Common myeloid progenitor, CD34-positive (primary cell): Measurements from ENCODE around the gene CCDC116.

Experiments
- CTCF ChIA-PET: fragments of 350-600 bp; sonication (Branson Sonifier 250); formaldehyde crosslinking; loops from one replicate; lab custom pipeline; 2021; ENCODE audit warnings: antibody characterized with exemption; lab: Charles Lee
- POLR2A ChIA-PET: fragments of 350-600 bp; sonication (Branson Sonifier 250); formaldehyde crosslinking; loops from one replicate; lab custom pipeline; 2021; ENCODE audit warnings: antibody characterized with exemption; lab: Charles Lee
- DNase-seq, 3 donors: peaks; one replicate each; pipeline versions ENCODE4 v3.0.0 to v3.0.0-alpha.2; 2013
- H3K27ac ChIP-seq, 2 experiments: 1 replicate in 1 of 2; 2 replicates in 1 of 2; pipeline ENCODE4 v1.7.0; 2013; ENCODE audit warnings: inconsistent platforms in 2 of 2, low read length in 2 of 2, mild to moderate bottlenecking in 2 of 2, low read depth in 1 of 2, moderate library complexity in 1 of 2; ENCODE audit not compliant: severe bottlenecking in 2 of 2, insufficient read depth in 1 of 2, poor library complexity in 1 of 2
- H3K27me3 ChIP-seq, 5 experiments: replicated peaks in 2 of 5; 1 replicate in 3 of 5; 2 replicates in 2 of 5; pipeline versions ENCODE4 v1.6.1 to v1.7.0; 2013; ENCODE audit warnings: low read length in 4 of 5, mild to moderate bottlenecking in 2 of 5, moderate library complexity in 2 of 5, inconsistent platforms in 1 of 5; ENCODE audit not compliant: insufficient read depth in 5 of 5, control insufficient read depth in 4 of 5
- H3K36me3 ChIP-seq, 4 experiments: 1 replicate in 2 of 4; 2 replicates in 2 of 4; pipeline versions ENCODE4 v1.6.1 to v1.7.0; 2013; ENCODE audit warnings: low read length in 3 of 4, control low read depth in 1 of 4, mild to moderate bottlenecking in 1 of 4; ENCODE audit not compliant: control insufficient read depth in 4 of 4, insufficient read depth in 4 of 4
- H3K4me1 ChIP-seq, 4 experiments: 1 replicate in 3 of 4; 2 replicates in 1 of 4; pipeline versions ENCODE4 v1.6.1 to v1.7.1; 2013; ENCODE audit warnings: low read length in 3 of 4, mild to moderate bottlenecking in 3 of 4, control low read depth in 1 of 4, inconsistent platforms in 1 of 4, moderate library complexity in 1 of 4; ENCODE audit not compliant: control insufficient read depth in 4 of 4, insufficient read depth in 4 of 4; ENCODE audit errors: control extremely low read depth in 1 of 4
- H3K4me3 ChIP-seq, 7 experiments: 1 replicate in 4 of 7; 2 replicates in 3 of 7; pipeline versions ENCODE4 v1.5.1 to v1.7.0; 2013; ENCODE audit warnings: mild to moderate bottlenecking in 7 of 7, low read length in 6 of 7, moderate library complexity in 6 of 7, inconsistent platforms in 2 of 7, low read depth in 2 of 7, control low read depth in 1 of 7; ENCODE audit not compliant: insufficient read depth in 4 of 7, control insufficient read depth in 1 of 7; ENCODE audit errors: extremely low read depth in 1 of 7
- H3K9me3 ChIP-seq, 5 experiments: 1 replicate in 4 of 5; 2 replicates in 1 of 5; pipeline versions ENCODE4 v1.6.1 to v1.7.1; 2013; ENCODE audit warnings: low read length in 4 of 5, mild to moderate bottlenecking in 2 of 5, inconsistent platforms in 1 of 5, low read depth in 1 of 5, moderate library complexity in 1 of 5; ENCODE audit not compliant: control insufficient read depth in 4 of 5, insufficient read depth in 2 of 5; ENCODE audit errors: control extremely low read depth in 1 of 5
- WGBS: methylation state at CpG from one replicate; pipeline ENCODE4 v1.1.5; 2013; ENCODE audit not compliant: insufficient coverage; 5-methylcytosine and 5-hydroxymethylcytosine counted together

Gene CCDC116

DNA sequence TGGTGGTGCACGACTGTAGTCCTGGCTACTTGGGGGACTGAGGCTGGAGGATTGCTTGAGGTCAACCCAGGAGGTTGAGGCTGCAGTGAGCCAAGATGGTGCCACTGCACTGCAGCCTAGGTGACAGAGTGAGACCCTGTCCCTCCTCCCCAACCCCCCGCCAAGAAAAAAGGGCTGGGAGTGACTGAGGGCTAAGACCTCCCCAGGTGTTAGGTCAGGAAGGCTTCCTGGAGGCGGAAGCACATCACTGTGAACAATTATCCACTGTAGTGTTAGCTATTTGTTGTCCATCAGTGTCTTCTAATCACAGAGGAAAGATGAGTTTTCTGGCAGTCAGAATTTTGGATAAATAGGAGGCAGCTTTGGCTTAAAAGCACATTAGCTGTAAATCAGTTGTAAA is 11.5 kb upstream of the CCDC116 start:
- Histone ChIP-seq H3K27ac (no peak overlapping the region), H3K4me3 (no peak overlapping the region), H3K36me3 (peaks cover 6 to 63% (median 29%) of the 10 kb centered on the region in 4 experiments), H3K4me1 (peaks cover 0 to 30% (median 14%) of the 10 kb centered on the region in 4 experiments), H3K9me3 (no peaks in the 10 kb centered on the region), H3K27me3 (no peaks in the 10 kb centered on the region)
- DNase-seq, result no peak
- 100% methylated on average over 1 of the region's 3 CpGs for WGBS
- ChIA-PET CTCF (interaction anchor here (1.5 to 13.8 kb wide), 2 partner anchors 24 to 35 kb away, joined by 3 to 174 read pairs; partner anchors contain the start of gene SDF2L1), POLR2A (no interaction called here)

DNA sequence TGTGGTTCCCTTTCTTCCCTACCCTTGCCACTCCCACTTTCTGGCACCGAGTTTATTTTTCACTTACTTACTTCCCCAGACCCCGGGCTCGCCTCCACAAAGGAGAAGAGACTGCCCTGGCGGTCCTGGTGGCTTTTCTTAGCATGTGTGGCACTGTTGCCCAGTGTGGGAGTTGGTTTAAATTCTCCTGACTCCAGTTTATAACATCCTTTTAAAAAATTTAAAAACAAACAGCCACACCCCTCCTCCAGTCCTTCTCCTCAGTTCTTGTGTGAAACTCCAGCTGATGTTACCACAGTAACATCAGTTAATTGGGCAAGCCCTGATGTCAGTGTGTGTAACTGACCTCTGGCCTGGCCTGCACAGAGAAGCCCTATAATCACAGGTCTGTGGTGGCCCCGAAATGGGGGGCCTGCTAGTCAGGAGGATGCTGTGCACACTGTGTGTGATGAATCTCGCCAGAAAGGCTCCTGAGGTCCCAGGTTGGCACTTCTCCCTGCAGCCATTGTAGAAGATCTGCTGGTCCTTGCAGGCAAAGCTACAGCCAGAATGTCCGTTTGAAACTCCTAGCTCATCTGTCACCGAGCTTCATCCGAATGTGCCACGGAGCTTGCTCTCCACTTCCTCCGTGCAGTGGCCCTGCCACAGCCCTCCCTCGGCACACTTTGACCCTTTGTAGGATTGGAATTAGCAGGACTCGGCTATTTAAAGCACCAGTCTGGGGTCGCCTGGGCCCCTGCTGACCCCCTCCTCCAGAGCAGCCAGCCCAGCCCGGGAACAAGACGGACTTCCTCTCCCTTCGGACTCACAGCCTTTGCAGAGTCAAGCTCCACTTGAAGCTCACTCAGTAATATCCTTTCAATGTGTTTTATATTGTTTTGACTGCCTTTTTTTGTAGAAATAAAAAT is 10.3 kb upstream of the CCDC116 start:
- peaks cover 11 to 74% (median 38%) of the 10 kb centered on the region in 4 experiments for H3K36me3 ChIP-seq
- H3K9me3 ChIP-seq, result no peaks in the 10 kb centered on the region
- WGBS, result 86% methylated on average over 8 of the region's 17 CpGs
- peaks cover 0 to 34% (median 19%) of the 10 kb centered on the region in 4 experiments for H3K4me1 ChIP-seq
- CTCF ChIA-PET, result interaction anchor here (0.6 to 13.8 kb wide), 4 partner anchors 9 to 1659 kb away, joined by 3 to 174 read pairs (median 4); partner anchors contain the start of gene SDF2L1
- no peak overlapping the region for H3K27ac ChIP-seq
- DNase-seq, result peak in 2 of 3 donors; percentile 39 to 45
- H3K4me3 ChIP-seq, result no peak overlapping the region
- POLR2A ChIA-PET, result interaction anchor here (1.2 kb wide), 1 partner anchor 16 kb away, joined by 3 read pairs; no protein-coding TSS in a partner anchor
- no peaks in the 10 kb centered on the region for H3K27me3 ChIP-seq

DNA sequence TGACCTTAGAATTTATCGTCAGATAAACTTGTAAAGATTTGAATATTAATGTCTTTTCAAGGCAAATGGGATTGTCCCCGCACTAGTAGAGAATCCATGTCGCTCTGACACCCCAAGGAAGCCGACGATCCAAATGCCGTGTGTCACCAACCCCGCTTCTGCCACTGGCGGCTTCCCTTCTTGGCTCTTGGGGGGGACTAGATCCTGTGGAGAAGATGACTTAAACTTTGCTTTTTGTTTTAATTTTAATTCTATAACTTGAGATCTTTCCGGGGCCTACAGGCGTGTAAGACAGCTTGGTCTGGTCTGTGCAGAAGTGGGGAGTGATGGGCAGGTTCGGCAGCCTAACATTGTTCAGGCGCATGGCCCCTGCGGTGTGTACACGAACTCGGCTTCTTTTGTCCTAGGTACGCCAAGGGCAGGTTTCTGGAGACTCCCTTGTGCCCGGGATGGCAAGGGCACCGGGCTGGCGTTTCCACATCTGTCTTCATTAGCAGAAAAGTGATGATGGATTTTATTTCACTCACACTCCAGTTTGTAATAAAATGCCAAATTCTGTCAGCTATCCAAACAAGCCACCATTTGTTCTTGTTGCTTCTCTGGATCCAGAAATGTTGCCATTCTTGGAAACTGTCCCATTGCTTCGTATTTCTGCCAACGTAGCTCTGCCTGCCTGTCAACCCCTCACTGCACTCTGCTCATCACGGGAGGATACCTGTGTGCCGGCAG is 9.5 kb upstream of the CCDC116 start:
- 96% methylated on average over 18 of the region's 23 CpGs for WGBS
- no peak for DNase-seq
- no peaks in the 10 kb centered on the region for H3K27me3 ChIP-seq
- peaks cover 0 to 39% (median 23%) of the 10 kb centered on the region in 4 experiments for H3K4me1 ChIP-seq
- H3K4me3 ChIP-seq, result no peak overlapping the region
- CTCF ChIA-PET, result interaction anchor here (0.6 to 13.8 kb wide), 6 partner anchors 9 to 1659 kb away, joined by 3 to 174 read pairs (median 4); partner anchors contain the start of gene SDF2L1
- H3K9me3 ChIP-seq, result no peaks in the 10 kb centered on the region
- POLR2A ChIA-PET, result interaction anchor here (1.0 to 1.2 kb wide), 2 partner anchors 17 to 19 kb away, joined by 3 read pairs; partner anchors contain the start of gene SDF2L1
- peaks cover 14 to 79% (median 43%) of the 10 kb centered on the region in 4 experiments for H3K36me3 ChIP-seq
- no peak overlapping the region for H3K27ac ChIP-seq

DNA sequence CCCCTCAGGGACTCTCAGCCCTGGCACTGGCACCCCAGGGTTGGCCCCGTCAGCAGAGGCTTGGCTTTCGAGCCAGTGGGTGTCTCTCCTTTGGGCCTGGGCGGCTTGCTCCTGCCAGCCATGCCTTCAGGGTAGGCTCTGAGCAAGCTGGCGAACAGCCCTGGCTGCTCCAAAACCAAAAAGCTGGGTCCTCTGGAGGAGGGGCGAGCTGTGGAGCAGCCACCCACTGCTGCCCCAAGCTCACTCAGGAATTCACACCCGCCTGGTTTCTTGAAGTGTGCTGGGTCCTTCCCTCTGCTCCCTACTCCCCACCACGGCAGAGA is 9.0 kb upstream of the CCDC116 start:
- WGBS, result 100% methylated on average over 5 of the region's 7 CpGs
- ChIA-PET CTCF (interaction anchor here (1.0 to 13.8 kb wide), 5 partner anchors 10 to 55 kb away, joined by 3 to 174 read pairs (median 4); partner anchors contain the start of gene SDF2L1), POLR2A (interaction anchor here (1.0 kb wide), 1 partner anchor 18 kb away, joined by 3 read pairs; the partner anchor contains the start of gene SDF2L1)
- no peaks in the 10 kb centered on the region for H3K27me3 ChIP-seq
- H3K9me3 ChIP-seq, result no peaks in the 10 kb centered on the region
- no peak for DNase-seq
- H3K36me3 ChIP-seq, result peaks cover 15 to 84% (median 48%) of the 10 kb centered on the region in 4 experiments
- H3K27ac ChIP-seq, result no peak overlapping the region
- H3K4me1 ChIP-seq, result peaks cover 0 to 44% (median 28%) of the 10 kb centered on the region in 4 experiments
- no peak overlapping the region for H3K4me3 ChIP-seq

DNA sequence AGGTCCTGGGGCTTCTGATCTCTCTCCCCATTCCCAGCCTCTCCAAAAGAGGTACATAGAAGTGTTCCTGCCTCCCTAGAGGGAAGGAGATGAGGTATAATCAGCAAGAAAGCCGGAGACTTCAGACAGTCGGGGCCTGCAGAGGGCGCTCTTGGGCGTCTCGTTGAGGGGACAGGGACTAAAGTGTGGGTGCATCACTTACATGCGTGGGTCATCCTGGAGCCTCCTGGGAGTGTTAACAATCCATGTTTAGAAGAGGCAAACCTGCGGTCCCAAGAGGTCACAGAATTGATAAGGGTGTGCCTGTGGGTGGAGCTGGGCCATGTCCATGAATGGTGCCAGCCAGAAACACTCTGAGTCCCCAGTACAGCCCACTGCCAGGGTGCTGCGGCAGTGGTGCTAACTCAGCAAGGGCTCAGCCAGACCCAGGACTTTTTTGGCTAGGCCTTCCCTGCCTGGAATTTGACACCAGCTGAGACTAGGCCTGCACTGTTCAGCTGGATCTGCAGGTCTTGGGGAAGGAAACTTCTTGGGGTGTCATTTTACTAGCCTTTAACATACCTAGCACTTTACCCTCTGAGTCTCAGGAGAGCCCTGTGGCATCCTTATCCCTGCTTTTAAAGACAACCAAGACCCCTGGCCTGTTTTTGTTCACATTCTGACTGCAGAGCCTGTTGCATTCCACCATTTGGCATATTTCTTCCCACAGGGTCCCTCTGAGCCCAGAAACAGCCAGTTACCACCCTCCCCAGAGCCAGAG is 8.3 kb upstream of the CCDC116 start:
- peaks cover 0 to 51% (median 35%) of the 10 kb centered on the region in 4 experiments for H3K4me1 ChIP-seq
- peak in 1 of 3 donors; percentile 40 for DNase-seq

More for the DNA sequence above, 8.3 kb upstream of the CCDC116 start:
- POLR2A ChIA-PET, result interaction anchor here (1.0 kb wide), 1 partner anchor 17 kb away, joined by 4 read pairs; no protein-coding TSS in a partner anchor
- WGBS, result 97% methylated on average over 8 of the region's 8 CpGs
- peaks cover 15 to 78% (median 45%) of the 10 kb centered on the region in 4 experiments for H3K36me3 ChIP-seq
- no peaks in the 10 kb centered on the region for H3K9me3 ChIP-seq
- CTCF ChIA-PET, result interaction anchor here (0.7 to 13.8 kb wide), 4 partner anchors 10 to 33 kb away, joined by 3 to 174 read pairs (median 4); partner anchors contain the start of gene SDF2L1
- H3K4me3 ChIP-seq, result no peak overlapping the region
- no peaks in the 10 kb centered on the region for H3K27me3 ChIP-seq
- peak overlapping the region in 1 of 2 experiments; percentile 33 for H3K27ac ChIP-seq
